ENCODE measurements around the gene PLCB1.

Gene PLCB1

DNA sequence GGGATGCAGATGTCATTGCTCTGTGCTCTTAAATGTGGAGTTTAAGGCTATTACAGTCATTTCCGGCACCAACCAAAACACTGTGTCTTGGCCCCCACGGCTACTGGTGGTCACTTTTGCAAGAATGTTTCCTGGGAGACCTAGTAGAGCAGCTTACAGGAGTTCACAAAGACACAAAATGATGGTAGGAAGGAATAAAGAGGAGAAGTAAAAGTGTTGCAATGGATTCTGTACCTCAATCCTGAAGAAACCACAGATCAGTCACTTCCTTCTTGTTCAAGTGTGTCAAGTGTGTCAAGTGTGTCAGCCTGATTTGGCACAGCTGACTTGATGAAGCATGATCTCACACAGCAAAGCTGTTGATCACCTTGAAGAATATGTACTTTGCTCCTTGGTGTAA is 344.0 kb downstream of the PLCB1 start:
- H3K27me3 ChIP-seq (ENCODE audit: insufficient read depth, low read depth), result no peaks in the 10 kb centered on the region
- H3K4me2 ChIP-seq, result no peak overlapping the region
- no peaks in the 10 kb centered on the region for H3K36me3 ChIP-seq (ENCODE audit: insufficient read depth)
- no peak overlapping the region for H2AFZ ChIP-seq (ENCODE audit: low read depth)
- peaks cover 15% of the 10 kb centered on the region for H3K4me1 ChIP-seq (ENCODE audit: low read depth, poor library complexity, severe bottlenecking)
- TF ChIP-seq CTCF (conservative IDR thresholded peaks at IDR 0.05; ENCODE audit: low read depth, low read length), result no peak
- H3K9ac ChIP-seq, result no peak overlapping the region
- H3K27ac ChIP-seq, result no peak overlapping the region
- H4K20me1 ChIP-seq (ENCODE audit: insufficient read depth), result no peaks in the 10 kb centered on the region
- H3K79me2 ChIP-seq (ENCODE audit: insufficient read depth, low read depth), result no peaks in the 10 kb centered on the region
- no peak overlapping the region for H3K4me3 ChIP-seq (IDR thresholded peaks at IDR 0.05; ENCODE audit: insufficient read depth, low read depth, low read length)

DNA sequence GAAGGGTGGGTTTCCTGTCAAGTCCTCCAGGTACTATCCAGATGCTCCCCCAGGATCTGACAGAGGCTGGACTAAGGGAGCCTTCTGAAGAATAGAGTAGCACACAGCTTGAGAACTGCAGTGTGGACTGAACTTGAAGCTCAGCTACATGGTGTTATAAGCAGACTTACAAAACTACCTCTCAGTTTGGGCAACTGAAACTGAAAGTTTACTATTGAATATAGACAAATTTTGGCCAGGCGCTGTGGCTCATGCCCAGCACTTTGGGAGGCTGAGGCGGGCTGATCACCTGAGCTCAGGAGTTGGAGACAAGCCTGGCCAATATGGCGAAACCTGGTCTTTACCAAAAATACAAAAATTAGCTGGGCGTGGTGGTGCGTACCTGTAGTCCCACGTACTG is 348.5 kb downstream of the PLCB1 start:
- no peak for TF ChIP-seq CTCF (conservative IDR thresholded peaks at IDR 0.05; ENCODE audit: low read depth, low read length)
- Histone ChIP-seq H3K79me2 (ENCODE audit: insufficient read depth, low read depth) (no peaks in the 10 kb centered on the region), H4K20me1 (ENCODE audit: insufficient read depth) (no peaks in the 10 kb centered on the region), H3K9ac (no peak overlapping the region), H3K36me3 (ENCODE audit: insufficient read depth) (no peaks in the 10 kb centered on the region), H3K4me3 (IDR thresholded peaks at IDR 0.05; ENCODE audit: insufficient read depth, low read depth, low read length) (no peak overlapping the region), H3K27me3 (ENCODE audit: insufficient read depth, low read depth) (no peaks in the 10 kb centered on the region), H3K4me1 (ENCODE audit: low read depth, poor library complexity, severe bottlenecking) (peaks cover 6% of the 10 kb centered on the region), H3K27ac (no peak overlapping the region), H2AFZ (ENCODE audit: low read depth) (no peak overlapping the region), H3K4me2 (no peak overlapping the region)

- H3K36me3 ChIP-seq (ENCODE audit: insufficient read depth), result no peaks in the 10 kb centered on the region
- no peak overlapping the region for H3K9ac ChIP-seq
- H3K4me3 ChIP-seq (IDR thresholded peaks at IDR 0.05; ENCODE audit: insufficient read depth, low read depth, low read length), result no peak overlapping the region
- H3K4me2 ChIP-seq, result no peak overlapping the region
- H2AFZ ChIP-seq (ENCODE audit: low read depth), result no peak overlapping the region
- no peak overlapping the region for H3K27ac ChIP-seq
- no peaks in the 10 kb centered on the region for H3K79me2 ChIP-seq (ENCODE audit: insufficient read depth, low read depth)
- TF ChIP-seq CTCF (conservative IDR thresholded peaks at IDR 0.05; ENCODE audit: low read depth, low read length), result no peak
- no peaks in the 10 kb centered on the region for H4K20me1 ChIP-seq (ENCODE audit: insufficient read depth)
- no peaks in the 10 kb centered on the region for H3K4me1 ChIP-seq (ENCODE audit: low read depth, poor library complexity, severe bottlenecking)
- H3K27me3 ChIP-seq (ENCODE audit: insufficient read depth, low read depth), result no peaks in the 10 kb centered on the region
Observed at GRCh38 chr20:8487696-8488095, 355.6 kb downstream of the PLCB1 start.

GRCh38 chr20:8489094-8489883 is 357.2 kb downstream of the PLCB1 start:
- no peak overlapping the region for H3K4me3 ChIP-seq (IDR thresholded peaks at IDR 0.05; ENCODE audit: insufficient read depth, low read depth, low read length)
- no peaks in the 10 kb centered on the region for H4K20me1 ChIP-seq (ENCODE audit: insufficient read depth)
- H3K36me3 ChIP-seq (ENCODE audit: insufficient read depth), result no peaks in the 10 kb centered on the region
- H3K4me2 ChIP-seq, result no peak overlapping the region
- H3K27me3 ChIP-seq (ENCODE audit: insufficient read depth, low read depth), result no peaks in the 10 kb centered on the region
- TF ChIP-seq CTCF (conservative IDR thresholded peaks at IDR 0.05; ENCODE audit: low read depth, low read length), result no peak
- H2AFZ ChIP-seq (ENCODE audit: low read depth), result no peak overlapping the region
- H3K79me2 ChIP-seq (ENCODE audit: insufficient read depth, low read depth), result no peaks in the 10 kb centered on the region
- no peaks in the 10 kb centered on the region for H3K4me1 ChIP-seq (ENCODE audit: low read depth, poor library complexity, severe bottlenecking)
- H3K27ac ChIP-seq, result no peak overlapping the region
- H3K9ac ChIP-seq, result no peak overlapping the region

Measured in KMS-11 (cell line).